Measurements from ENCODE around the gene NT5DC3. TPM values are rescaled to one million over a fixed set of nuclear protein-coding genes. Genes with fewer than 3 reads are reported as not detected.

NT5DC3 gene
- total and polyA plus RNA-seq, 2 of the 13 experiments (the other 11 are each of a cell fraction or from before 2014, with no cell fraction given) = 3.2 to 6.6 TPM

GRCh38 chr12:103846415-103846814 is 5.4 kb upstream of the NT5DC3 start (continued):
- TF ChIP-seq MED8 (CRISPR knock-in tag; IDR thresholded peaks at IDR 0.05; ENCODE audit: insufficient replicate concordance) = no peak
- TF ChIP-seq ZNF224 (CRISPR knock-in tag; IDR thresholded peaks at IDR 0.05) = no peak
- TF ChIP-seq GFI1 (CRISPR knock-in tag; IDR thresholded peaks at IDR 0.05; ENCODE audit: borderline replicate concordance) = no peak
- TF ChIP-seq HINFP (CRISPR knock-in tag; IDR thresholded peaks at IDR 0.05; ENCODE audit: low read depth) = no peak
- TF ChIP-seq GRHL1 (CRISPR knock-in tag; conservative IDR thresholded peaks at IDR 0.05) = no peak
- no peak for TF ChIP-seq THRA (CRISPR knock-in tag; IDR thresholded peaks at IDR 0.05; ENCODE audit: borderline replicate concordance)
- no peak for TF ChIP-seq ZSCAN30 (CRISPR knock-in tag; IDR thresholded peaks at IDR 0.05)
- TF ChIP-seq BCLAF1 (IDR thresholded peaks at IDR 0.05) = no peak

Data from HepG2 (cell line).